ENCODE data around the gene NDUFS7. TPM values are rescaled to one million over a fixed set of nuclear protein-coding genes. Genes with fewer than 3 reads are reported as not detected.

The NDUFS7 gene
- total RNA-seq, 1 experiment from 2014 or later: 83.9 TPM

GRCh38 chr19:1437609-1438008 is 53.9 kb downstream of the NDUFS7 start:
- Histone ChIP-seq H3T11ph (ENCODE audit: low read length) (no peak overlapping the region), H3K4me1 (ENCODE audit: insufficient read depth, low read length) (no peaks in the 10 kb centered on the region), H4K91ac (ENCODE audit: insufficient read length, low read depth, low read length) (no peak overlapping the region), H2BK5ac (ENCODE audit: insufficient read length, low read length) (no peak overlapping the region), H4K8ac (replicated peaks; ENCODE audit: insufficient read length, low read depth, low read length) (no peak overlapping the region), H3K27ac (ENCODE audit: insufficient read length, low read depth, low read length) (no peak overlapping the region), H3K23me2 (ENCODE audit: insufficient read length, low read depth, low read length, poor library complexity, severe bottlenecking) (peaks cover 5% of the 10 kb centered on the region), H3K9ac (ENCODE audit: extremely low read depth, insufficient read length, low read length) (no peak overlapping the region), H3K9me3 (ENCODE audit: control insufficient read depth, low read depth, low read length) (no peaks in the 10 kb centered on the region), H4K5ac (ENCODE audit: insufficient read length, low read depth, low read length) (no peak overlapping the region), H3K4ac (ENCODE audit: low read depth, low read length) (no peak overlapping the region), H2BK20ac (ENCODE audit: low read depth, low read length, poor library complexity, severe bottlenecking) (no peak overlapping the region), H2BK120ac (ENCODE audit: low read depth, low read length, poor library complexity, severe bottlenecking) (no peak overlapping the region), H3K27me3 (ENCODE audit: insufficient read depth, low read length) (no peaks in the 10 kb centered on the region), H3K4me2 (ENCODE audit: insufficient read depth, insufficient read length, low read length) (no peak overlapping the region), H2AFZ (ENCODE audit: low read length) (no peak overlapping the region), H3K18ac (ENCODE audit: insufficient read length, low read depth, low read length) (no peak overlapping the region), H4K20me1 (ENCODE audit: control insufficient read depth, insufficient read depth, insufficient read length) (no peaks in the 10 kb centered on the region), H2AK5ac (ENCODE audit: insufficient read length, low read length) (no peak overlapping the region), H3K56ac (ENCODE audit: insufficient read length, low read depth, low read length) (no peak overlapping the region), H3K14ac (ENCODE audit: insufficient read depth, low read length) (no peak overlapping the region), H3K79me1 (ENCODE audit: insufficient read depth, low read depth, low read length, poor library complexity, severe bottlenecking) (peaks cover 12% of the 10 kb centered on the region), H2BK15ac (ENCODE audit: low read depth, low read length) (no peak overlapping the region), H3K79me2 (ENCODE audit: insufficient read depth, low read length) (peaks cover 11% of the 10 kb centered on the region; the same call in 1 of the 2 replicates), H2BK12ac (ENCODE audit: insufficient read length, low read depth, low read length) (no peak overlapping the region), H3K23ac (ENCODE audit: insufficient read length, low read depth, low read length) (no peak overlapping the region)
- peaks cover 0 to 20% of the 10 kb centered on the region in 2 experiments for H3K4me1 Mint-ChIP-seq
- DNase-seq: no peak
- H3K4me3 Mint-ChIP-seq: peak overlapping the region; percentile 96 to 98
- H3K27me3 Mint-ChIP-seq (ENCODE audit: low read depth): no peaks in the 10 kb centered on the region; the same call in 1 of the 2 replicates
- H3K27ac Mint-ChIP-seq: peak overlapping the region in 2 of 3 experiments; percentile 44 to 55; a peak in 2 of 7 replicates
- H3K9me3 Mint-ChIP-seq: no peaks in the 10 kb centered on the region
- WGBS (ENCODE audit: extremely low coverage, insufficient read length, low lambda C conversion rate): no CpG with 5 or more reads among the region's 8 CpGs
- peaks cover 35 to 58% (median 53%) of the 10 kb centered on the region in 3 experiments for H3K36me3 Mint-ChIP-seq (ENCODE audit: insufficient read depth in 1 of 3, low read depth in 3 of 3)
- TF ChIP-seq CTCF (conservative IDR thresholded peaks at IDR 0.05): no peak
